ENCODE data around the gene VPS37C.

VPS37C gene

DNA sequence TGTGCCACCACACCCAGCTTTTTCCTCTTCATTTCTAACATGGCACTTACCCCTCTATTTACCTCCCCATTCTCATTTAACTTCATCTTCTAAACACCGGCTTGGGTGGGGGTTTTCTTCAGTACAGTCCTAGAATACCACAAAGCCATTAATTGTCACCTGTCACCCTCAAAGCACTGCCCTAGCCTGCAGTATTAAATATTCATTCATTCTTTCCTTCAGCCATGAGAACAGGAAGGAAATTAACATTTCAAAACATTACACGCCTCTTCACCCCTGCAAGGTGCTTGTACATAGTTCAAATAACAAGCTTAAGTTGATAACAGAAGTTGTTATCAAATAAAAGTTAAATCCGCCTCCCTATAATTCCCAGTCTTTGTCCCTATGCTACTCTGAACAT lies 10.7 kb upstream of the VPS37C start:
- Histone ChIP-seq H3K9me2 (replicated peaks; ENCODE audit: insufficient read depth, low read length) (no peaks in the 10 kb centered on the region), H3K4me2 (ENCODE audit: low read depth, low read length) (no peak overlapping the region), H3F3A (ENCODE audit: insufficient read depth, low read length) (no peaks in the 10 kb centered on the region), H3K27ac (ENCODE audit: low read length) (no peak overlapping the region), H3K79me2 (ENCODE audit: low read length) (no peaks in the 10 kb centered on the region), H4K20me1 (ENCODE audit: insufficient read depth, low read length) (no peaks in the 10 kb centered on the region), H2AFZ (ENCODE audit: low read length) (no peak overlapping the region), H3K9me3 (replicated peaks; ENCODE audit: insufficient read depth, low read length) (no peaks in the 10 kb centered on the region), H3K4me3 (ENCODE audit: low read length) (no peak overlapping the region), H3K36me3 (replicated peaks; ENCODE audit: insufficient read depth, low read length) (no peaks in the 10 kb centered on the region), H3K27me3 (replicated peaks; ENCODE audit: insufficient read depth, low read length) (no peaks in the 10 kb centered on the region; the same call in 1 of the 2 replicates), H3K4me1 (ENCODE audit: low read length) (peaks cover 11% of the 10 kb centered on the region; the same call in 1 of the 2 replicates), H3K9ac (ENCODE audit: low read length) (no peak overlapping the region)
- TF ChIP-seq EZH2 (optimal IDR thresholded peaks at IDR 0.05; ENCODE audit: low read depth, low read length), result no peak
- no peak for TF ChIP-seq CTCF (IDR thresholded peaks at IDR 0.05; ENCODE audit: low read length)
- no peak for TF ChIP-seq EZH2phosphoT487 (IDR thresholded peaks at IDR 0.05; ENCODE audit: low read length)
- no peak for DNase-seq

- no peaks in the 10 kb centered on the region for H3K36me3 ChIP-seq (replicated peaks; ENCODE audit: insufficient read depth, low read length)
- peaks cover 11% of the 10 kb centered on the region; the same call in 1 of the 2 replicates for H3K4me1 ChIP-seq (ENCODE audit: low read length)
- H3K9me3 ChIP-seq (replicated peaks; ENCODE audit: insufficient read depth, low read length), result no peaks in the 10 kb centered on the region
- no peak overlapping the region for H3K9ac ChIP-seq (ENCODE audit: low read length)
- DNase-seq, result no peak
- no peak overlapping the region for H3K4me3 ChIP-seq (ENCODE audit: low read length)
- H3F3A ChIP-seq (ENCODE audit: insufficient read depth, low read length), result no peaks in the 10 kb centered on the region
- no peak overlapping the region for H3K27ac ChIP-seq (ENCODE audit: low read length)
- no peaks in the 10 kb centered on the region for H3K9me2 ChIP-seq (replicated peaks; ENCODE audit: insufficient read depth, low read length)
- no peaks in the 10 kb centered on the region; the same call in 1 of the 2 replicates for H3K27me3 ChIP-seq (replicated peaks; ENCODE audit: insufficient read depth, low read length)
- TF ChIP-seq CTCF (IDR thresholded peaks at IDR 0.05; ENCODE audit: low read length) (no peak), EZH2 (optimal IDR thresholded peaks at IDR 0.05; ENCODE audit: low read depth, low read length) (no peak), EZH2phosphoT487 (IDR thresholded peaks at IDR 0.05; ENCODE audit: low read length) (no peak)
- no peak overlapping the region for H2AFZ ChIP-seq (ENCODE audit: low read length)
- no peaks in the 10 kb centered on the region for H3K79me2 ChIP-seq (ENCODE audit: low read length)
- H3K4me2 ChIP-seq (ENCODE audit: low read depth, low read length), result no peak overlapping the region
- no peaks in the 10 kb centered on the region for H4K20me1 ChIP-seq (ENCODE audit: insufficient read depth, low read length)
Observed at GRCh38 chr11:61170566-61170965, 9.3 kb upstream of the VPS37C start.

GRCh38 chr11:61168800-61169199 lies 7.6 kb upstream of the VPS37C start:
- Histone ChIP-seq H3K27ac (ENCODE audit: low read length) (no peak overlapping the region), H3F3A (ENCODE audit: insufficient read depth, low read length) (no peaks in the 10 kb centered on the region), H3K4me2 (ENCODE audit: low read depth, low read length) (no peak overlapping the region), H3K36me3 (replicated peaks; ENCODE audit: insufficient read depth, low read length) (no peaks in the 10 kb centered on the region), H2AFZ (ENCODE audit: low read length) (no peak overlapping the region), H3K4me1 (ENCODE audit: low read length) (peaks cover 11% of the 10 kb centered on the region; the same call in 1 of the 2 replicates), H4K20me1 (ENCODE audit: insufficient read depth, low read length) (no peaks in the 10 kb centered on the region), H3K27me3 (replicated peaks; ENCODE audit: insufficient read depth, low read length) (no peaks in the 10 kb centered on the region), H3K9me2 (replicated peaks; ENCODE audit: insufficient read depth, low read length) (no peaks in the 10 kb centered on the region), H3K9me3 (replicated peaks; ENCODE audit: insufficient read depth, low read length) (no peaks in the 10 kb centered on the region), H3K9ac (ENCODE audit: low read length) (no peak overlapping the region), H3K79me2 (ENCODE audit: low read length) (no peaks in the 10 kb centered on the region), H3K4me3 (ENCODE audit: low read length) (no peak overlapping the region)
- DNase-seq, result no peak
- TF ChIP-seq EZH2 (optimal IDR thresholded peaks at IDR 0.05; ENCODE audit: low read depth, low read length) (no peak), CTCF (IDR thresholded peaks at IDR 0.05; ENCODE audit: low read length) (no peak), EZH2phosphoT487 (IDR thresholded peaks at IDR 0.05; ENCODE audit: low read length) (no peak)
